GM18907 (cell line): ENCODE data around the gene PGRMC1.
"Not testable (repeated sequence)": the region's sequence is repeated elsewhere in the genome, so short reads cannot be mapped to it uniquely, and the experiment has no call there.

Experiments used
- ATAC-seq: cut with Tn5 transposase; IDR thresholded peaks from one replicate; pipeline ENCODE4 v1.9.1; 2021; ENCODE audit warnings: mild to moderate bottlenecking, moderate library complexity; ENCODE audit not compliant: unreplicated experiment

Gene PGRMC1

GRCh38 chrX:119235872-119236622 lies at the start of gene PGRMC1:
Gene PGRMC1, plus strand, starts transcription at chrX:119236285. Its CDS starts 79 bp downstream, at chrX:119236364.
- peak; percentile 93 for ATAC-seq

DNA sequence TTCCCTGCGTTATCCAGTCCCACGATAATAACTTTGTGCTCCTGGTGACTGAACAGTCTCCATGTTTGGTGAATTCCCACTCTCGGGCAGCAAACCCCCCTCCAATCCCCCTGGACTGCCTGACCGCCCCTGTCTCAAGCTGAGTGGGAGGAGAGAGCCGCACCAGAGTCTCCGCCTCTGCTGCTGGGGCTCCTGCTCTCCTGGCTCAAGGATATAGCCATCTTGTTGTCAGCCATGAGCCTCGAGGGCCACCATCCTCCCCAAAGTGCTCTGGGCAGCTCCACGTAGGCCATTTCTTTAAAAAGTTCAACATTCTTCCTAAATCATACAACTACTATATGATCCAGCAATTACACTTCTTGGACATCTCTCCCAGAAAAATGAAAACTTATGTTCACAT lies 49.3 kb upstream of the PGRMC1 start:
- no peak for ATAC-seq

DNA sequence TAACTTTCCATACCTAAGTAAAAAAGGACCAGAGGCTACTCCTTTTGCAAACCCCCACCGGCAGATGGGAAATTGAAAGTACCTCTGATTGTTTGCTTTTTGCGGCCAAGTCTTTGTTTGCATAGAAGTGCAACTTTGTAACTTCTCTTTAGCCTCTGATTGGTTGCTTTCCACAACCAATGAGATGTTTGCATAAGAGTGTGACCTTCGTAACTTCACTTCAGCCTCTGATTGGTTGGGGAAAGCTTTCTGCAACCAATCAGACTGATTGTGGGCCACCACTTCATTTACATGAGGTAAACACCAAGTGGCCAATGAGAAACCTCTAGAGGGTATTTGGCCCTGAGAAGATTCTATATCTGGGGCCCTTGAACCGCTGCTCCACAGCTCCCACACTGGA lies 48.8 kb upstream of the PGRMC1 start:
- ATAC-seq, result no peak

GRCh38 chrX:119189115-119189514 lies 47.0 kb upstream of the PGRMC1 start:
- ATAC-seq, result no peak

- no peak for ATAC-seq
These were observed 46.5 kb upstream of the PGRMC1 start for GRCh38 chrX:119189595-119189994.

GRCh38 chrX:119190091-119190681 lies 45.9 kb upstream of the PGRMC1 start:
- no peak for ATAC-seq

DNA sequence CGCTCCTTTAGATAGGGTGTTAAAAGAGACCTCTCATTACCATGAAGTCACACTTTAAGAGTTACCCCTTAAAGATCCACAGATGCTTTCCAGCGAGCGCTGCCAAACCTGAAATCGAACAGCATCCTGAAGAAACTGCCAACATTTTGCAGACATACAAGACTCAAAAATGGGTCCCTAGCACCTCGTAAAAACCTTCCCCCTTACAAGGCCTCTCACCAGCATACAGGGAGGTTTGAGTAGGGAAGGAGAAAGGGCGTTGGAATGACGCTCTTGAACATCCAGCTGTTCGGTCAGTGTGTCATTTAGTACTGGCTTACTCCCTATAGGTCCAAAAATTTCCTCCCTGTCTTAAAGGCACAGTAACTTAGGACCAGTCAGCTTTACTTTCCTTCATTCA lies 45.3 kb upstream of the PGRMC1 start:
- ATAC-seq, result no peak

GRCh38 chrX:119194621-119195020 lies 41.5 kb upstream of the PGRMC1 start:
- ATAC-seq, result no peak

DNA sequence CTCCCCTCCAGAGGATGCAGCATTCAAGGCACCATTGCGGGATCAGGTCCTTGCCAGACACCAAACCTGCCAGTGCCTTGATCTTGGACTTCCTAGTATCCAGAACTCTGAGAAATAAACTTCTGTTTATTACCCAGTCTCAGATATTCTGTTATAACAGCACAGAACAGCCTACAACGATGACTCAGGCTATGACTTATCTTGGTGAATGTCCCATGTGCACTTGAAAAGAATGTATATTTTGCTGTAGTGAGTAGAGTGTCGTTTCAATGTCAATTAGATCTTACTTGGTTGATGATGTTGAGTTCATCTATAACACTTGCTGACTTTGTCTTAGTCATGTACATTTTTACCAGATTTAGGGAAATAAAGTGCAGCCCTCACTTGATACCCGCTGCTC lies 34.5 kb upstream of the PGRMC1 start:
- ATAC-seq, result no peak

- no peak for ATAC-seq
These were observed 29.9 kb upstream of the PGRMC1 start for GRCh38 chrX:119206203-119206602.

- not testable (repeated sequence) for ATAC-seq
These were observed 28.6 kb upstream of the PGRMC1 start for GRCh38 chrX:119207483-119207882.

DNA sequence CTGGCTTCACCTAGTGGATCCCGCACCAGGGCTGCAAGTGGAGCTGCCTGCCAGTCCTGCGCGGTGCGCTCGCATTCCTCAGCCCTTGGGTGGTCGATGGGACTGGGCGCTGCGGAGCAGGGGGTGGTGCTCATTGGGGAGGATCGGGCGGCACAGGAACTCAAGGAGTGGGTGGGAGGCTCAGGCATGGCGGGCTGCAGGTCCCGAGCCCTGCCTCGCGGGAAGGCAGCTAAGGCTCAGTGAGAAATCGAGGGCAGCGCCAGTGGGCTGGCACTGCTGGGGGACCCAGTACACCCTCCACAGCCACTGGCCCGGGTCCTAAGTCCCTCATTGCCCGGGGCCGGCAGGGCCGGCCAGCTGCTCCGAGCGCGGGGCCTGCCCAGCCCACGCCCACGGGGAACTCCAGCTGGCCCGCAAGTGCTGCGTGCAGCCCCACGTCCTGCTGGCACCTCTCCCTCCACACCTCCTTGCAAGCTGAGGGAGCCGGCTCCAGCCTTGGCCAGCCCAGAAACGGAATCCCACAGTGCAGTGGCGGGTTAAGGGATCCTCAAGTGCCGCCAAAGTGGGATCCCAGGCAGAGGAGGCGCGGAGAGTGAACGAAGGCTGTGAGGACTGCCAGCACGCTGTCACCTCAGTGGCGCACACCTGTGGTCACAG lies 27.6 kb upstream of the PGRMC1 start:
- ATAC-seq, result no peak

- not testable (repeated sequence) for ATAC-seq
These were observed 25.0 kb upstream of the PGRMC1 start for GRCh38 chrX:119210931-119211648.

DNA sequence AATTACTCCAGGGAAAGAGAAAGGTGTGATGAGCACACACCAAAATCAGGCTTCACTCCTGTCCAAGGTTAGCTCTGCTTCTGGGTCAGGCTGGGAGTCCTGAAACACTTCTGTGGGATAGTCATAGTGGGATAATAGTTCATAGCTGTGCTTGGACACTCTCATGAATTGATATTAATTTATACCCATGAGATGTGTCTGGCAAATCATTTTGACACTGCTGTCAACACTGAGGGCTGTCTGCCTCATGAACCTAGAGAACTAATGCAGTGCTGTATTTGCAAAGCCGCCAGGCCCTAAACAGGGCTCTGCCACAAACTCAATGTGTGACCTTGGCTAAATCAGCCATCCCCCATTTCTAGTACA lies 24.5 kb upstream of the PGRMC1 start:
- no peak for ATAC-seq

- ATAC-seq, result no peak
These were observed 17.9 kb upstream of the PGRMC1 start for GRCh38 chrX:119218198-119218597.

- no peak for ATAC-seq
These were observed 13.2 kb upstream of the PGRMC1 start for GRCh38 chrX:119222932-119223331.

DNA sequence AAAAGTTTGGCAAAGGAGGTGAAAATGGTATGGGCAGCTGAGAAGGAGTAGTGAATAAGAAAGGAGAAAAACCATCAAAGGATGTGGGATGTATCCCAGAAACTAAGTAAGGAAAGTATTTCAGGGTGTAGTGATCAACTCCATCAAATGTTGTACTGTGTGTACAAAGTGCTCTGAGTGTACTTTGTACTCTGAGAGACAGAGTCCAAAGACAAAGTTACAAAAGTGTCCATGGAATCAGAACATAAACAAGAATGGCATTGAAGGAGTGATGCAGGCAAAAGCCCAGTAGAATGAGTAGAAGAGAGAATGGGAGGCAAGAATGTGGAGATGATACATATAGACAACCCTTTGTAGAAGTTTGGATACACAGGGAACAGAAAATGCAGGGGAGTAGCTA lies 12.3 kb upstream of the PGRMC1 start:
- no peak for ATAC-seq

DNA sequence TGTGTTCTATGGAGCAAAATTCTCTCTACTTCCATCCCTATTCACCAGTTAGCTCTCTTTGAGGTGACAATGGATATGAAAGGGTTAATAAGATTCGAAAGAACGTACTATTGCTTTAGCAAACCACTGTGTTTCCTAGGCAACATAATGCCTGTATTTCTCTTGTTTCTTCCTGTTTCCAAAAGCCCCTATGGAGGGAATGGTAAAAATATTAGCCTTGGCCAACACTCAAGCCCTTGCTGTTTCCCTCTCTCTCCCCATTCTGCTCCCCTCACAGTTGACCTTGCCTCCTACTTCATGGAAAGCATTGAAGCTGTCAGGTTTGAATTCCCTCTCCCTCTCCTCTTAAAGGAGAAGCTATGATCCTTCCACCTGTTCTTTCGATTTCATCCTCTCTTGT lies 9.6 kb upstream of the PGRMC1 start:
- no peak for ATAC-seq

GRCh38 chrX:119228512-119229252 lies 7.4 kb upstream of the PGRMC1 start:
- ATAC-seq, result no peak

DNA sequence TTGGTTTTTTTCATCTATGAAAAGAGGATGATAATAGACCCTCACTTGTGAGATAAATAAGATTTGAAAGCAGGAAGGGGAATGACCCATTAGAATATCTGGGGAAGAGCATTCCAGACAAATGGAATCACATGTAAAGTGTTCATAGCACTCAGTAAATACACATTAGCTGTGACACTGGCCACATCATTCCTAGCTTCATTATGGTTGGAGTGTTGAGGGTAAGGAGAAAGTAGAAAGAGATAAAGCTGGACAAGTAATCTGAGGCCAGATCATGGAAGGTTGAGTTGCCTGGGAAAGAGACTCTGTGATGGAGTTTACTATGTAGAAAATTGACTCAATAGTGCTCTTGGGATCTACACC lies 6.9 kb upstream of the PGRMC1 start:
- ATAC-seq, result no peak

DNA sequence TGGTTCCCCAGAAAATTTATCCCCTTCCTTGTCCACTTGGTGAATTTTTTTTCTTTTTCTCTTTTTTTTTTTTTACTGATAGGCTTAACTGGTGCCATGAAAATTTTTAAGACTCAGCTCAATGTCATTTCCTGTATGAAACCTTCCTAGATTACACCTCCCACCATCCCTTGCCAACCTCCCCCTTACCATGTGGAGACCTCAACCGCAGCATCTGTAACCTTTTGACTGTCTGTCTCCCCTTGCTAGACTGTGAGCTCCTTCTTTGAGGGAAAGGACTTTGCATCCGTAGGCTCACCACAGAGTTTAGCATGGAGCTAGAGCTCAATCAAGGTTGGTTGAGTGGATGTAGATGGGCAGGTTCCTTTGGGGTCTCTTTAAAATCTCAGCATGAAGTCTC lies 5.2 kb upstream of the PGRMC1 start:
- no peak for ATAC-seq
